CD14-positive monocyte (primary cell): Measurements from ENCODE around the gene TM7SF3. TPM values are rescaled to one million over a fixed set of nuclear protein-coding genes. Genes with fewer than 3 reads are reported as not detected.

Source experiments
- DNase-seq, 3 donors: peaks; one replicate each; pipeline ENCODE4 v3.0.0-alpha.2; 2011 to 2022
- H2AFZ ChIP-seq: 2 replicates; pipeline ENCODE4 v1.6.0; 2012; ENCODE audit warnings: mild to moderate bottlenecking, low read depth, low read length, inconsistent platforms; ENCODE audit not compliant: insufficient read depth, poor library complexity, severe bottlenecking
- H3K27ac ChIP-seq, 2 donors: 1 replicate in 1 of 2; 2 replicates in 1 of 2; pipeline ENCODE4 v1.5.1; 2012 to 2013; ENCODE audit warnings: low read length in 2 of 2, control low read depth in 1 of 2, inconsistent platforms in 1 of 2, low read depth in 1 of 2, mild to moderate bottlenecking in 1 of 2
- H3K27me3 ChIP-seq, 2 donors: one replicate each; pipeline versions ENCODE4 v1.6.0 to v1.6.1; 2011 to 2013; ENCODE audit warnings: low read length in 2 of 2; ENCODE audit not compliant: control insufficient read depth in 2 of 2, insufficient read depth in 2 of 2
- H3K36me3 ChIP-seq, 2 donors: replicated peaks in 1 of 2; 1 replicate in 1 of 2; 2 replicates in 1 of 2; pipeline versions ENCODE4 v1.5.1 to v1.6.1; 2012 to 2013; ENCODE audit warnings: low read length in 2 of 2, control low read depth in 1 of 2, inconsistent platforms in 1 of 2, mild to moderate bottlenecking in 1 of 2; ENCODE audit not compliant: insufficient read depth in 2 of 2, control insufficient read depth in 1 of 2
- H3K4me1 ChIP-seq, 2 donors: 1 replicate in 1 of 2; 2 replicates in 1 of 2; pipeline versions ENCODE4 v1.5.1 to v1.6.1; 2012 to 2013; ENCODE audit warnings: low read length in 2 of 2, control low read depth in 1 of 2, inconsistent platforms in 1 of 2, mild to moderate bottlenecking in 1 of 2, moderate library complexity in 1 of 2; ENCODE audit not compliant: insufficient read depth in 2 of 2, control insufficient read depth in 1 of 2
- H3K4me2 ChIP-seq: replicated peaks from 2 replicates; pipeline ENCODE3; 2012; ENCODE audit warnings: low read length, moderate library complexity, mild to moderate bottlenecking; ENCODE audit not compliant: poor library complexity, severe bottlenecking; ENCODE audit errors: extremely low read depth
- H3K4me3 ChIP-seq, 3 experiments: fragments of 200-600 bp in 1 of 3; sonication (generic) in 1 of 3; replicated peaks in 1 of 3; 1 replicate in 2 of 3; 2 replicates in 1 of 3; pipeline ENCODE4 v1.5.1; 2011 to 2013; ENCODE audit warnings: low read length in 3 of 3, mild to moderate bottlenecking in 3 of 3, control low read depth in 2 of 3, low read depth in 2 of 3, inconsistent platforms in 1 of 3, moderate library complexity in 1 of 3
- H3K79me2 ChIP-seq: 2 replicates; pipeline ENCODE4 v1.6.0; 2012; ENCODE audit warnings: mild to moderate bottlenecking, control low read depth, inconsistent platforms, low read length, moderate library complexity; ENCODE audit not compliant: insufficient read depth
- H3K9ac ChIP-seq: 2 replicates; pipeline ENCODE4 v1.6.0; 2017; ENCODE audit warnings: low read length, mild to moderate bottlenecking; ENCODE audit not compliant: insufficient read depth, poor library complexity, severe bottlenecking
- H3K9me3 ChIP-seq, 2 donors: replicated peaks in 1 of 2; 1 replicate in 1 of 2; 2 replicates in 1 of 2; pipeline versions ENCODE4 v1.5.1 to v1.6.1; 2012 to 2013; ENCODE audit warnings: low read length in 2 of 2, control low read depth in 1 of 2; ENCODE audit not compliant: control insufficient read depth in 1 of 2, insufficient read depth in 1 of 2
- H4K20me1 ChIP-seq: 2 replicates; pipeline ENCODE4 v1.6.0; 2012; ENCODE audit warnings: mild to moderate bottlenecking, low read length, control low read depth, moderate library complexity; ENCODE audit not compliant: insufficient read depth
- H3K27ac Mint-ChIP-seq, 7 donors: one replicate each; pipeline ENCODE4 v1.8.0; 2020; ENCODE audit warnings: mild to moderate bottlenecking in 7 of 7, mixed read lengths in 7 of 7, moderate library complexity in 6 of 7, inconsistent platforms in 2 of 7
- H3K27me3 Mint-ChIP-seq, 3 donors: one replicate each; pipeline ENCODE4 v1.8.0; 2021 to 2022; ENCODE audit warnings: low read depth in 3 of 3, mild to moderate bottlenecking in 3 of 3, mixed read lengths in 3 of 3, moderate library complexity in 3 of 3, inconsistent platforms in 1 of 3
- H3K36me3 Mint-ChIP-seq, 2 donors: one replicate each; pipeline ENCODE4 v1.8.0; 2020; ENCODE audit warnings: mixed read lengths in 2 of 2, inconsistent platforms in 1 of 2, mild to moderate bottlenecking in 1 of 2
- H3K4me1 Mint-ChIP-seq: one replicate; pipeline ENCODE4 v1.8.0; 2020; ENCODE audit warnings: mild to moderate bottlenecking, mixed read lengths
- H3K4me3 Mint-ChIP-seq, 2 donors: one replicate each; pipeline ENCODE4 v1.8.0; 2020; ENCODE audit warnings: mild to moderate bottlenecking in 2 of 2, mixed read lengths in 2 of 2, moderate library complexity in 1 of 2
- H3K9me3 Mint-ChIP-seq, 7 donors: one replicate each; pipeline ENCODE4 v1.8.0; 2020 to 2022; ENCODE audit warnings: mixed read lengths in 7 of 7, mild to moderate bottlenecking in 6 of 7, moderate library complexity in 6 of 7, inconsistent platforms in 2 of 7
- CTCF ChIP-seq: fragments of 200-600 bp; IDR thresholded peaks from one replicate; pipeline ENCODE4 v1.8.0; 2022; ENCODE audit warnings: antibody characterized with exemption, mild to moderate bottlenecking
- WGBS: methylation state at CpG from one replicate; pipeline ENCODE4 v1.1.5; 2013; ENCODE audit warnings: missing lambda C conversion rate; ENCODE audit not compliant: insufficient coverage; 5-methylcytosine and 5-hydroxymethylcytosine counted together
- intact Hi-C, 2 donors: fragments of 100-400 bp; cut with micrococcal nuclease; formaldehyde crosslinking; loops; one replicate each; pipeline versions ENCODE4 v1.15.0 to v1.15.1; 2023
- polyA plus RNA-seq, 3 donors: library from polyadenylated mRNA; depleted of rRNA in 1 of 3; unstranded in 2 of 3; stranded (reverse) in 1 of 3; fragments of 300-500 nt in 2 of 3; fragments of >200 nt in 1 of 3; fragmentation: Illumina TruSeq in 2 of 3; gene quantifications; 1 replicate in 2 of 3; 2 replicates in 1 of 3; pipeline ENCODE4 v1.2.3, GENCODE V29; 2012 to 2021

Gene TM7SF3
- polyA plus RNA-seq, 3 donors = 36.3 to 85.9 (median 71.7) TPM

DNA sequence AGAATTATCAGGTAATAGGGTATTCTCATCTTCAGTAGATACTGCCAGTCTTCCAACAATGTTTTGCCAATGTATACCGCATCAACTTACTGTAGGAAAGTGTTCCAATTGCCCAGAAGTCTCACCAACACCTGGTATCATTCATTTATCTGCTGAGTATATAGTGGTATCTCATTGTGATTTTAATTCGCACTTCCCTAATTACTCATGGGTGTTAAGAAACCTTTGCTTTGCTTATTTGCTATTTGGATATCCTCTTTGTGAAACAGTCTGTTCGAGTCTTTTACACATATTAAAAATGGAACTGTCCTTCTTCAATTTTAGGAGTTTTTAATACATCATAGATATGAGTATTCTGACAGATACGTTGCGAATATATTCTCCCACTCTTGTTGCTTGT, 6.1 kb downstream of the TM7SF3 start:
- TF ChIP-seq CTCF = no peak
- Histone ChIP-seq H2AFZ (no peak overlapping the region), H3K9me3 (no peaks in the 10 kb centered on the region), H3K4me2 (no peak overlapping the region), H3K27me3 (no peaks in the 10 kb centered on the region), H3K9ac (no peak overlapping the region), H4K20me1 (peaks cover 33% of the 10 kb centered on the region), H3K4me1 (peaks cover 39 to 46% of the 10 kb centered on the region in 2 donors), H3K36me3 (no peaks in the 10 kb centered on the region), H3K79me2 (peaks cover 99% of the 10 kb centered on the region), H3K27ac (peak overlapping the region in 1 of 2 donors; percentile 38), H3K4me3 (no peak overlapping the region)
- Mint-ChIP-seq H3K4me1 (peaks cover 59% of the 10 kb centered on the region), H3K27ac (peak overlapping the region; percentile 69 to 89 (median 80)), H3K9me3 (no peaks in the 10 kb centered on the region), H3K4me3 (no peak overlapping the region), H3K36me3 (peaks cover 5 to 8% of the 10 kb centered on the region in 2 donors), H3K27me3 (no peaks in the 10 kb centered on the region)
- DNase-seq = peak in 2 of 3 donors; percentile 27 to 51
- no CpG with 5 or more reads among the region's 5 CpGs for WGBS
- intact Hi-C loops = no loop called here

DNA sequence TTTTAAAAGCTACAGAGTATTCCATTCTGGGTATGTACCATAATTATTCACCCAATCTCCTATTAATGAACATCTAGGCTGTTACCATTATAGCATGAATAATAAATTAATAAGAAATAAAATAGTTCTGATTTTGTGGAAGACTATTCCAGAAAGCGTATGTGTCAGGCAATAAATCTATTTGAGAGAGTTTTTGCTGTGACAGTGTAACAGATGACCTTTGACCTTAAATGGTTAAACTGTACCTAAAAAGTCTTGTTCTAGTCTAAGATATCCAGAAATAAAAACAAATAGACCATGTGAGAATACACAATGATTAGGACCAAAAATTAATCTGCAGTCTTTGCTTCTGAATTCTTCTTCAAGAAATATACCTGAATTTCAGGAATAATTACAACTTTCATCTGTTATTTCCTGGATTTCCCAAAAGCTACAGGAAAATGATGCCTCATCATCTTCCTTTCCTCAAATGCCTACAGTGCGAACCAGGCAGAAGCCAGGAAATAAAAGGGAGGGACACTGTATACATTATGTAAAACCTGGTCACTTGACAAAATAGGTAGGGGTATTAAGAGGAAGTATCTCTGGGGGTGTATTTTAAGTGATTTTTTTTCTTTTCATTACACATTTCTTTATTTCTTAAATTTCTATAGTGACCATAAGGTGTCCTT, 7.3 kb downstream of the TM7SF3 start:
- intact Hi-C loops = no loop called here
- Histone ChIP-seq H2AFZ (no peak overlapping the region), H3K4me3 (no peak overlapping the region), H3K79me2 (peaks cover 98% of the 10 kb centered on the region), H3K4me1 (peaks cover 32 to 42% of the 10 kb centered on the region in 2 donors), H4K20me1 (peaks cover 35% of the 10 kb centered on the region), H3K27me3 (no peaks in the 10 kb centered on the region), H3K27ac (peak overlapping the region in 1 of 2 donors; percentile 38), H3K36me3 (no peaks in the 10 kb centered on the region), H3K9ac (no peak overlapping the region), H3K9me3 (no peaks in the 10 kb centered on the region), H3K4me2 (no peak overlapping the region)
- no CpG with 5 or more reads among the region's 2 CpGs for WGBS
- no peak for DNase-seq
- Mint-ChIP-seq H3K36me3 (peaks cover 9 to 11% of the 10 kb centered on the region in 2 donors), H3K27ac (peak overlapping the region in 2 of 7 donors; percentile 12 to 37), H3K4me3 (no peak overlapping the region), H3K9me3 (no peaks in the 10 kb centered on the region), H3K27me3 (no peaks in the 10 kb centered on the region), H3K4me1 (peaks cover 56% of the 10 kb centered on the region)
- TF ChIP-seq CTCF = no peak
